Breast epithelium (tissue), 3 donors: ENCODE data around the gene SMIM27.

ENCODE experiments used
- POLR2A ChIP-seq: fragments of 450-650 bp; IDR thresholded peaks from one replicate; pipeline ENCODE4 v1.6.1; 2016; ENCODE audit warnings: antibody characterized with exemption, mild to moderate bottlenecking, moderate library complexity
- POLR2AphosphoS5 ChIP-seq, 3 donors: sonication (generic); formaldehyde crosslinking; IDR thresholded peaks; one replicate each; pipeline ENCODE4 v1.6.1; 2017; ENCODE audit warnings: antibody characterized with exemption in 3 of 3
- TF ChIP-seq, protein P1 (sequence below), 3 donors: fragments of 450-650 bp; IDR thresholded peaks; one replicate each; pipeline ENCODE4 v1.5.1; 2016 to 2017; ENCODE audit warnings: antibody characterized with exemption in 3 of 3, mild to moderate bottlenecking in 3 of 3, moderate library complexity in 3 of 3

DNA sequence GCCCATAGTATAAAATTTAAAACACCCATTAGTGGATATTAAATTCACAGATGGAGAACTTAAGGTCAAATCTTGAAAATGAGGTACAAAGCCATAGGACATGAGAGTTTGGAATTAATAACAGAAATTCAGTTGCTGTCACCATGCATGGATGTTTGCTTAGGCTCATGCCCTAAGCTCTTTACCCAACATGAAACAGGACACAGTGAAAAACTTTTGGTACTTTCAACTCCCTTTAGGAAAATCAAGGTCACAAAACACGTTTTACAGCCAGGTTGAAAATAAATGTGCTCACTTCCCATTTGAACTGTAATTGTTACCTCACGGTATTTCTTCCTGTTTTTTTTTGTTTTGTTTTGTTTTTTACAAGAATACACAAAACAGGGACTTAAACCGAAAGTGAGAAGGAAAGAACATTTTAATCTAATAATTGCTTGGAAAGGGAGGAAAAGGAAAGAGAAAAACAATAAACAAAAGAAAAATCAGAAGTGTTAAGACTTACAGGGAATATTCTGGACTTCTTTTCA lies 6.3 kb downstream of the SMIM27 start:
- TF ChIP-seq, protein P1, sequence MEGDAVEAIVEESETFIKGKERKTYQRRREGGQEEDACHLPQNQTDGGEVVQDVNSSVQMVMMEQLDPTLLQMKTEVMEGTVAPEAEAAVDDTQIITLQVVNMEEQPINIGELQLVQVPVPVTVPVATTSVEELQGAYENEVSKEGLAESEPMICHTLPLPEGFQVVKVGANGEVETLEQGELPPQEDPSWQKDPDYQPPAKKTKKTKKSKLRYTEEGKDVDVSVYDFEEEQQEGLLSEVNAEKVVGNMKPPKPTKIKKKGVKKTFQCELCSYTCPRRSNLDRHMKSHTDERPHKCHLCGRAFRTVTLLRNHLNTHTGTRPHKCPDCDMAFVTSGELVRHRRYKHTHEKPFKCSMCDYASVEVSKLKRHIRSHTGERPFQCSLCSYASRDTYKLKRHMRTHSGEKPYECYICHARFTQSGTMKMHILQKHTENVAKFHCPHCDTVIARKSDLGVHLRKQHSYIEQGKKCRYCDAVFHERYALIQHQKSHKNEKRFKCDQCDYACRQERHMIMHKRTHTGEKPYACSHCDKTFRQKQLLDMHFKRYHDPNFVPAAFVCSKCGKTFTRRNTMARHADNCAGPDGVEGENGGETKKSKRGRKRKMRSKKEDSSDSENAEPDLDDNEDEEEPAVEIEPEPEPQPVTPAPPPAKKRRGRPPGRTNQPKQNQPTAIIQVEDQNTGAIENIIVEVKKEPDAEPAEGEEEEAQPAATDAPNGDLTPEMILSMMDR (IDR thresholded peaks at IDR 0.05), result no peak
- TF ChIP-seq POLR2A (no peak), POLR2AphosphoS5 (IDR thresholded peaks at IDR 0.05) (no peak)
